T-helper 2 cell treated with Interferon-gamma antibody and Interleukin-4, amounts not matched to agents 5 μg/mL and 100 μg/mL, for 36 hours (primary cell): ENCODE results near the gene FOXG1.

Experiments
- DNase-seq: peaks from one replicate; pipeline ENCODE4 v3.0.0; 2021; ENCODE audit warnings: low spot score
- H3K27ac Mint-ChIP-seq: one replicate; pipeline ENCODE4 v1.8.0; 2021; ENCODE audit warnings: mild to moderate bottlenecking, mixed read lengths
- H3K27me3 Mint-ChIP-seq: one replicate; pipeline ENCODE4 v1.8.0; 2021; ENCODE audit warnings: low read depth, mixed read lengths
- H3K36me3 Mint-ChIP-seq: one replicate; pipeline ENCODE4 v1.8.0; 2021; ENCODE audit warnings: low read depth, mixed read lengths
- H3K4me1 Mint-ChIP-seq: one replicate; pipeline ENCODE4 v1.8.0; 2021; ENCODE audit warnings: low read depth, mixed read lengths
- H3K4me3 Mint-ChIP-seq: one replicate; pipeline ENCODE4 v1.8.0; 2022; ENCODE audit warnings: mild to moderate bottlenecking, moderate library complexity, mixed read lengths
- H3K9me3 Mint-ChIP-seq: one replicate; pipeline ENCODE4 v1.8.0; 2021; ENCODE audit warnings: mixed read lengths

Gene FOXG1

GRCh38 chr14:28765831-28766468, 637 bp upstream of the FOXG1 start:
- peaks cover 4% of the 10 kb centered on the region for H3K36me3 Mint-ChIP-seq
- DNase-seq: no peak
- H3K27me3 Mint-ChIP-seq: peaks cover 63% of the 10 kb centered on the region
- peak overlapping the region; percentile 82 for H3K27ac Mint-ChIP-seq
- peaks cover 5% of the 10 kb centered on the region for H3K4me1 Mint-ChIP-seq
- peaks cover 6% of the 10 kb centered on the region for H3K9me3 Mint-ChIP-seq
- H3K4me3 Mint-ChIP-seq: peak overlapping the region; percentile 27

DNA sequence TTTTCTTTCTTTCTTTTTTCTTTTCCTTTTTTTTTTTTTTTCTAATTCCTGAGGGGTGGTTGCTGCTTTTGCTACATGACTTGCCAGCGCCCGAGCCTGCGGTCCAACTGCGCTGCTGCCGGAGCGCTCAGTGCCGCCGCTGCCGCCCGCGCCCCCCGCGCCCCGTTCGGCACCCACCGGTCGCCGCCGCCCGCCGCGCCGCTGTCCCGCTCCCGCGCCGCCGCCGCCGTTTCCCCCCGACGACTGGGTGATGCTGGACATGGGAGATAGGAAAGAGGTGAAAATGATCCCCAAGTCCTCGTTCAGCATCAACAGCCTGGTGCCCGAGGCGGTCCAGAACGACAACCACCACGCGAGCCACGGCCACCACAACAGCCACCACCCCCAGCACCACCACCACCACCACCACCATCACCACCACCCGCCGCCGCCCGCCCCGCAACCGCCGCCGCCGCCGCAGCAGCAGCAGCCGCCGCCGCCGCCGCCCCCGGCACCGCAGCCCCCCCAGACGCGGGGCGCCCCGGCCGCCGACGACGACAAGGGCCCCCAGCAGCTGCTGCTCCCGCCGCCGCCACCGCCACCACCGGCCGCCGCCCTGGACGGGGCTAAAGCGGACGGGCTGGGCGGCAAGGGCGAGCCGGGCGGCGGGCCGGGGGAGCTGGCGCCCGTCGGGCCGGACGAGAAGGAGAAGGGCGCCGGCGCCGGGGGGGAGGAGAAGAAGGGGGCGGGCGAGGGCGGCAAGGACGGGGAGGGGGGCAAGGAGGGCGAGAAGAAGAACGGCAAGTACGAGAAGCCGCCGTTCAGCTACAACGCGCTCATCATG, 654 bp downstream of the FOXG1 start:
- H3K4me1 Mint-ChIP-seq: peaks cover 5% of the 10 kb centered on the region
- H3K36me3 Mint-ChIP-seq: peaks cover 4% of the 10 kb centered on the region
- H3K27ac Mint-ChIP-seq: peak overlapping the region; percentile 49
- no peak for DNase-seq
- peaks cover 53% of the 10 kb centered on the region for H3K27me3 Mint-ChIP-seq
- H3K9me3 Mint-ChIP-seq: peaks cover 6% of the 10 kb centered on the region
- H3K4me3 Mint-ChIP-seq: no peak overlapping the region

- Mint-ChIP-seq H3K4me1 (peaks cover 5% of the 10 kb centered on the region), H3K27ac (peak overlapping the region; percentile 65), H3K4me3 (peak overlapping the region; percentile 15), H3K36me3 (peaks cover 4% of the 10 kb centered on the region), H3K9me3 (peaks cover 6% of the 10 kb centered on the region), H3K27me3 (peaks cover 55% of the 10 kb centered on the region)
- no peak for DNase-seq
These were observed 1.5 kb downstream of the FOXG1 start for GRCh38 chr14:28767853-28768741.

DNA sequence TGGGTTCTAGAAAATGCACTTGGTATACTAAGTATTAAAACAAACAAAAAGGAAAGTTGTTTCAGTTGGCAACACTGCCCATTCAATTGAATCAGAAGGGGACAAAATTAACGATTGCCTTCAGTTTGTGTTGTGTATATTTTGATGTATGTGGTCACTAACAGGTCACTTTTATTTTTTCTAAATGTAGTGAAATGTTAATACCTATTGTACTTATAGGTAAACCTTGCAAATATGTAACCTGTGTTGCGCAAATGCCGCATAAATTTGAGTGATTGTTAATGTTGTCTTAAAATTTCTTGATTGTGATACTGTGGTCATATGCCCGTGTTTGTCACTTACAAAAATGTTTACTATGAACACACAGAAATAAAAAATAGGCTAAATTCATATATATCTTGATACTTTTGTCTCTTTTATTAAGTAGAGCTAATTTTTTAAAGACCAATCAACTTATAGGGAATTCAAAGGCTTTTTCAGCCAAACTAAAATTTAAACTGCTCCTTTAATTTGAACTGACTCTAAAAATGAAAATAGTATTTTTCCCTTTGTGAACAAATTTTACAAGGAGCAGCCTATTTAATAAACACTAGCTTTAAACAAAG, 2.8 kb downstream of the FOXG1 start:
- peaks cover 60% of the 10 kb centered on the region for H3K27me3 Mint-ChIP-seq
- peaks cover 6% of the 10 kb centered on the region for H3K9me3 Mint-ChIP-seq
- H3K4me1 Mint-ChIP-seq: peaks cover 5% of the 10 kb centered on the region
- no peak overlapping the region for H3K4me3 Mint-ChIP-seq
- H3K36me3 Mint-ChIP-seq: peaks cover 4% of the 10 kb centered on the region
- H3K27ac Mint-ChIP-seq: no peak overlapping the region
- no peak for DNase-seq

DNA sequence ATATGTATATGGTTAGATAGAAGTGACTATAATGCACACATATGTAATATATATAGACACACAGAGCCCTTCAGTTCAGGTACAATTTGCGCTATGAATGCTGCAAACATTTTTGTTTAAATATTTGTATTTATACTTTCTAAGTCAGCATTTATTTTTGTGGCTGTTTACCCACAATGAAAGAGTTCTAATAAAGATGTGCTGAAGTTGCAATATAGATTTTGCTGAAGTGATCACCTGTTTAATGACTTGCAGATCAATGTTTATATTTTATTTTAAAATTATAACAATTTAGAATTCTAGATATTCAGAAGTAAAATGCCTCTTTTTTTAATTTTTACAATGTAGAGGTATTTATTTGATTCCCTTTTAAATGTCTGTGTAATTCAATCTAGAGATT, 3.5 kb downstream of the FOXG1 start:
- H3K27me3 Mint-ChIP-seq: peaks cover 58% of the 10 kb centered on the region
- H3K9me3 Mint-ChIP-seq: peaks cover 6% of the 10 kb centered on the region
- DNase-seq: no peak
- peaks cover 4% of the 10 kb centered on the region for H3K36me3 Mint-ChIP-seq
- no peak overlapping the region for H3K27ac Mint-ChIP-seq
- no peak overlapping the region for H3K4me3 Mint-ChIP-seq
- H3K4me1 Mint-ChIP-seq: peaks cover 5% of the 10 kb centered on the region

GRCh38 chr14:28770630-28771029, 4.0 kb downstream of the FOXG1 start:
- peaks cover 4% of the 10 kb centered on the region for H3K36me3 Mint-ChIP-seq
- DNase-seq: no peak
- H3K9me3 Mint-ChIP-seq: peaks cover 6% of the 10 kb centered on the region
- H3K27ac Mint-ChIP-seq: no peak overlapping the region
- no peak overlapping the region for H3K4me3 Mint-ChIP-seq
- peaks cover 58% of the 10 kb centered on the region for H3K27me3 Mint-ChIP-seq
- peaks cover 3% of the 10 kb centered on the region for H3K4me1 Mint-ChIP-seq

- Mint-ChIP-seq H3K9me3 (peaks cover 4% of the 10 kb centered on the region), H3K27ac (no peak overlapping the region), H3K4me1 (peaks cover under 1% of the 10 kb centered on the region), H3K36me3 (peaks cover 2% of the 10 kb centered on the region), H3K27me3 (peaks cover 60% of the 10 kb centered on the region), H3K4me3 (no peak overlapping the region)
- no peak for DNase-seq
These were observed 4.6 kb downstream of the FOXG1 start for GRCh38 chr14:28771168-28771567.

GRCh38 chr14:28772613-28773012, 6.0 kb downstream of the FOXG1 start:
- H3K27me3 Mint-ChIP-seq: peaks cover 58% of the 10 kb centered on the region
- no peaks in the 10 kb centered on the region for H3K4me1 Mint-ChIP-seq
- DNase-seq: no peak
- peak overlapping the region; percentile 11 for H3K27ac Mint-ChIP-seq
- H3K9me3 Mint-ChIP-seq: peaks cover 3% of the 10 kb centered on the region
- peaks cover 1% of the 10 kb centered on the region for H3K36me3 Mint-ChIP-seq
- H3K4me3 Mint-ChIP-seq: no peak overlapping the region

DNA sequence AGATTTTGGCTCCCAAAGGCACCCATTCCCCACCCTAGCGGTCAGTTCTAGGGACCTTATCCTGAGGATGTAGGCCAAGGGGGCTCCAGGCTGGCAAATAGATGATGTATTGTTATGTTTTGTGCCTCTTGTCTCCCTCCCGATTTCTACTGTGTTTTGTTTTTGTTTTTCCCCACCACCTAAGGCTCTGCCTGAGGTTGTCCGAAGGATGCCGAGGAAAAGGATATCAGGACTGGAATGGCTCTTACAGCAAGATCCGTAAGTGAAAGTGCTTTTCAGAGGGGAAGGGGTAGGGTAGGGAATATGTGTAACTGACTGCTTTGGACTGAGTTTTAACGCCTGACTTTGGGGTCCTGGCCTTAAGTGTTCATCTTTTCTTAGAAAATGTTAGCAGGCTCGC, 6.6 kb downstream of the FOXG1 start:
- DNase-seq: no peak
- Mint-ChIP-seq H3K4me1 (no peaks in the 10 kb centered on the region), H3K27me3 (peaks cover 57% of the 10 kb centered on the region), H3K4me3 (no peak overlapping the region), H3K9me3 (peaks cover 3% of the 10 kb centered on the region), H3K27ac (peak overlapping the region; percentile 11), H3K36me3 (peaks cover 1% of the 10 kb centered on the region)

DNA sequence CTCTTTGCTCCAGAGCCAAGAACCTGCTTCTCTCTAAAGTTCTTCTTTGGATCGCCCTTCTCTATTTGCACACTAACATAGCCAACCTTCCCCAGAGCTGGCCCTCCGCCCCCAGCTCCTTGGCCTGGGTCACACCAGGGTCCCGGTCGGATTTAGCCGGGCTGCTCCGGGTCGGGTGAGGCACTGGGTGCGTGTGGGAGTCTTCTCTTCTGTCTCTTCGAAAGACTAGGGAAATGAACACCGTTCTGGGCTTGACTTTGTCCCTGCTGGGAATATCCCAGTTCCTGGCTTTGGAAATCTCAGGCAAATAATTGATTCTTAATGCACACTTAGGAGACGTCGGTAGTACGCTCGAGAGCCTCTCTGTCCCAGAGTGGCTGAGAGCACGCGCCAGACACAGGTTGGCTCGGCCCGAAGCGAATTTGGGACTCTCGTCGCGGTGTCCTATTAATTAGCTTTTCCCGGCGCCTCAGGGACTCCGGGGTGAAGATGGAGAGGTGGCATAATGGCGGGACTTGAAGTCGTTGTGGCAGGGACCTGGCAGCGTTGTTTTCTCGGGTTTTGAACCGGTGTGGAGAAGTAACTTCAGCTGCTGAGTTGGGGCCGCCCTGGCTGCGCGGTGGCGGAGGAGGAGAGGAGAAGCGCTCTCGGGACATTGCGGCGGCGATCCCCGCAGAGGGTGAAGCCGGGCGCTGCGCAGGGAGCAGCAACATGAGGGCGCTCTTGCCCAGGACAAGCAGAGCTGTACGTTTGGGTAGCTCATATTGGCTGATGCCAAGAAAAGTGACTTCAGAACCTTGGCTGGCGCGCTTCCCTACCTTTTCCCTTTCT, 7.5 kb downstream of the FOXG1 start:
- H3K27me3 Mint-ChIP-seq: peaks cover 52% of the 10 kb centered on the region

DNA sequence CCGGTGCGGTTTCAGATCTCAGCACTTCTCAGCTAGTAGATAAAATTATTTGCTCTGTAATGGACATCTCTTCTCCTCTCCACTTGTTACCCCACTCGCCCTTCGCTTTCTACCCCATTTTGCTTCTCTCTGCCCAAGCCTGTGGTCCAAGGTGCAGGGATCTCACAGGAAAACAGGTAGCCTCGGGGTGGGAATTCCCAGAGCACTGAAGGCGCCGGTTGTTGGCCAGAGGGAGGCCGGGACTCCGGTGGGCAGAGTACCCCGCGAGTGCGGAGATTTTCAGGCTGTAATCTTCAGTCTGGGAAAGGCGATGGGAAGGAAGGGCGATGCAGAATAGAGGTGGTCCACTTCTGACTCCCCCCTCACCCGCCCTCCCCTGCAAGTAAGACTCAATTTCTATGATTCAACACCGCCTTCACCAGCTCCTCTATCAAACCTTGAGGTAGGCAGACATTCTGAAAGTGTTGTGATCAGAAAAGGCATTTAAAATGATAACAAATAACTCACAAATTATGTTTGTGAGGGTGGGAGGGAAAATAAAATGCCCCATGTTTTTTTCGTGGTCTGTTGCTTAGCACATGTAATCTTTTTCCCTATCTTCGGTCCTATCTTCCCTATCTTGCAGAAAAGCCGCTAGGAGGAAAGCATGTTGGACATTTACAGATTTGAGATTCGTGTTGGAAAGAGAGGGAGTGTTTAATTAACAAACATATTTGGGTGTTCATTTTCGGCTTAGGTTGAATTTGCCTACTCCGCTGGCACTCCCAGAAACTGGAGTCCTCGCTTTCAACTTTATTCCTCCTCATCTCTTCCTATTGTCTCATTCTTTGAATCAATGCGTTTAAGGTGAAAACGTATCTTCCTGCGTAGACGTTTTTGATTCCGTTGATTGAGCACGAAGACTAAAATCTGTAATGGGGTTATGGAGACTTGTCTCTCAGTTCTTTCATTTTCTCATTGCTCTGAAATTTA, 8.5 kb downstream of the FOXG1 start:
- peaks cover 48% of the 10 kb centered on the region for H3K27me3 Mint-ChIP-seq

More for the DNA sequence above, 7.5 kb downstream of the FOXG1 start:
- H3K4me3 Mint-ChIP-seq: no peak overlapping the region
- no peak for DNase-seq
- no peaks in the 10 kb centered on the region for H3K4me1 Mint-ChIP-seq
- no peaks in the 10 kb centered on the region for H3K36me3 Mint-ChIP-seq
- H3K27ac Mint-ChIP-seq: no peak overlapping the region
- no peaks in the 10 kb centered on the region for H3K9me3 Mint-ChIP-seq

More for the DNA sequence above, 8.5 kb downstream of the FOXG1 start:
- no peaks in the 10 kb centered on the region for H3K4me1 Mint-ChIP-seq
- no peak overlapping the region for H3K4me3 Mint-ChIP-seq
- no peak overlapping the region for H3K27ac Mint-ChIP-seq
- H3K36me3 Mint-ChIP-seq: no peaks in the 10 kb centered on the region
- no peak for DNase-seq
- no peaks in the 10 kb centered on the region for H3K9me3 Mint-ChIP-seq
